A549 (cell line): ENCODE data around the gene GPD1L. TPM values are rescaled to one million over a fixed set of nuclear protein-coding genes. Genes with fewer than 3 reads are reported as not detected.
A peak's percentile ranks its signal among the peaks of the same experiment; 100 is the strongest.
"Not testable (repeated sequence)": the region's sequence is repeated elsewhere in the genome, so short reads cannot be mapped to it uniquely, and the experiment has no call there.

ENCODE experiments used
- ATAC-seq, 2 experiments: fragments of 200-7000 bp in 1 of 2; fragments of >200 bp in 1 of 2; cut with Nextera tagmentation in 1 of 2; cut with Tn5 transposase in 1 of 2; 3 replicates each; pipeline versions ENCODE4 v1.8.0 to v1.9.1; 2018 to 2020; ENCODE audit warnings: mild to moderate bottlenecking in 1 of 2, moderate library complexity in 1 of 2
- CTCF ChIA-PET: fragments of 300-600 bp; sonication (Branson Sonifier 250); formaldehyde crosslinking; extraction: SDS; loops from one replicate; lab custom pipeline; 2021; ENCODE audit warnings: antibody characterized with exemption, inconsistent platforms; lab: Yijun Ruan, JAX
- POLR2A ChIA-PET: fragments of 350-600 bp; formaldehyde crosslinking; extraction: SDS; loops from one replicate; lab custom pipeline; 2021; ENCODE audit warnings: antibody characterized with exemption, inconsistent platforms; lab: Yijun Ruan, JAX
- DNase-seq, 2 experiments: peaks; one replicate each; pipeline versions ENCODE4 v3.0.0 to v3.0.0-alpha.2; 2011 to 2016; ENCODE audit warnings: low read depth in 1 of 2, low spot score in 1 of 2
- FAIRE-seq: peaks from 2 replicates; lab custom pipeline; 2011; peaks lifted over from hg19 to GRCh38; lab: Jason Lieb, UNC
- H3K27ac ChIP-seq, 2 experiments: fragments of >200 bp; sonication (Bioruptor Twin); formaldehyde crosslinking; 3 replicates each; pipeline ENCODE4 v1.5.1; 2016 to 2017
- H3K4me1 ChIP-seq: fragments of >200 bp; sonication (Bioruptor Twin); formaldehyde crosslinking; 3 replicates; pipeline ENCODE4 v1.6.1; 2016
- H3K4me2 ChIP-seq: fragments of >200 bp; sonication (Bioruptor Twin); formaldehyde crosslinking; 3 replicates; pipeline ENCODE4 v1.6.1; 2016
- H3K4me3 ChIP-seq: fragments of >200 bp; sonication (Bioruptor Twin); formaldehyde crosslinking; 3 replicates; pipeline ENCODE4 v1.5.1; 2016
- H3K9me3 ChIP-seq: fragments of >200 bp; sonication (Bioruptor Twin); formaldehyde crosslinking; 3 replicates; pipeline ENCODE4 v1.6.1; 2016
- BCL3 ChIP-seq: fragments of >200 bp; sonication (Bioruptor Twin); formaldehyde crosslinking; IDR thresholded peaks from 3 replicates; pipeline ENCODE4 v1.6.1; 2016
- CBX8 ChIP-seq: fragments of 200-600 bp; sonication (generic); IDR thresholded peaks from 2 replicates; pipeline ENCODE4 v1.6.1; 2016
- CTCF ChIP-seq: fragments of >200 bp; sonication (Bioruptor Twin); formaldehyde crosslinking; IDR thresholded peaks from 3 replicates; pipeline ENCODE4 v1.5.1; 2016
- E2F6 ChIP-seq: IDR thresholded peaks from 2 replicates; pipeline ENCODE4 v1.6.1; 2012; ENCODE audit warnings: low read depth, borderline replicate concordance
- ESRRA ChIP-seq: fragments of 150-350 bp; IDR thresholded peaks from 2 replicates; pipeline ENCODE4 v1.6.1; 2014; ENCODE audit warnings: mild to moderate bottlenecking, low read length, borderline replicate concordance
- HOXB13 ChIP-seq: fragments of 250-450 bp; sonication (Bioruptor Pico); IDR thresholded peaks from 2 replicates; pipeline ENCODE4 v1.5.0; 2020; ENCODE audit warnings: low read depth, mild to moderate bottlenecking, moderate library complexity
- KDM5A ChIP-seq: fragments of 200-600 bp; sonication (generic); IDR thresholded peaks from 2 replicates; pipeline ENCODE4 v1.6.1; 2016; ENCODE audit warnings: antibody characterized with exemption, mild to moderate bottlenecking
- MAX ChIP-seq: IDR thresholded peaks from 2 replicates; pipeline ENCODE4 v1.6.1; 2012
- MYC ChIP-seq: IDR thresholded peaks from 2 replicates; pipeline ENCODE4 v1.6.1; 2012; ENCODE audit warnings: mild to moderate bottlenecking, inconsistent platforms, low read length, improper control_type of control experiment, borderline replicate concordance
- NFE2L2 ChIP-seq: fragments of 150-350 bp; conservative IDR thresholded peaks from 2 replicates; pipeline ENCODE4 v1.6.1; 2014; ENCODE audit warnings: low read length
- RFX5 ChIP-seq: fragments of 450-650 bp; IDR thresholded peaks from 2 replicates; pipeline ENCODE4 v1.7.1; 2014; ENCODE audit warnings: antibody characterized with exemption, mild to moderate bottlenecking, moderate library complexity
- RNF2 ChIP-seq: fragments of 200-600 bp; sonication (generic); IDR thresholded peaks from 2 replicates; pipeline ENCODE4 v1.6.1; 2016; ENCODE audit warnings: low read depth, mild to moderate bottlenecking, antibody characterized with exemption, moderate library complexity, borderline replicate concordance
- TFCP2L1 ChIP-seq: fragments of 250-450 bp; sonication (Bioruptor Pico); IDR thresholded peaks from 2 replicates; pipeline ENCODE4 v1.5.0; 2021; ENCODE audit warnings: mild to moderate bottlenecking
- ZFP36 ChIP-seq: fragments of 450-650 bp; IDR thresholded peaks from 2 replicates; pipeline ENCODE4 v1.6.1; 2014; ENCODE audit warnings: borderline replicate concordance; ENCODE audit not compliant: partially characterized antibody
- ZNF302 ChIP-seq: fragments of 250-450 bp; sonication (Bioruptor Pico); IDR thresholded peaks from 2 replicates; pipeline ENCODE4 v1.9.0; 2021; ENCODE audit warnings: inconsistent platforms, mild to moderate bottlenecking, moderate library complexity
- WGBS: methylation state at CpG from one replicate; pipeline ENCODE4 v1.1.6; 2017; ENCODE audit errors: missing lambda C conversion rate; 5-methylcytosine and 5-hydroxymethylcytosine counted together
- polyA plus RNA-seq, 4 experiments: library from polyadenylated mRNA; depleted of rRNA in 3 of 4; stranded (reverse); fragments of >200 nt; fragmentation: RNase III in 1 of 4; extraction: RNeasy Plus Mini Kit Qiagen cat#74134 plus additional on column Dnase treatment in 1 of 4; gene quantifications; 2 replicates in 3 of 4; 3 replicates in 1 of 4; pipeline ENCODE4 v1.2.3, GENCODE V29; 2011 to 2017

The GPD1L gene
- polyA plus RNA-seq, 2 of the 4 experiments (the other 2 are of a cell fraction): 13.6 to 31.0 TPM

- no peaks in the 10 kb centered on the region for H3K9me3 ChIP-seq
- FAIRE-seq: no peak
- H3K4me1 ChIP-seq: peaks cover 53% of the 10 kb centered on the region
- ChIA-PET POLR2A (interaction anchor here (1.2 to 2.4 kb wide), 2 partner anchors 62 to 574 kb away, joined by 7 to 13 read pairs; partner anchors contain the start of gene STT3B), CTCF (interaction anchor here (1.2 to 4.7 kb wide), 2 partner anchors 62 to 88 kb away, joined by 3 to 19 read pairs; no protein-coding TSS in a partner anchor)
- H3K4me2 ChIP-seq: peak overlapping the region; percentile 88
- H3K27ac ChIP-seq: peak overlapping the region; percentile 88 to 91
- peak; percentile 16 to 24; a peak in 4 of 6 replicates for ATAC-seq
- 11% methylated on average over 18 of the region's 36 CpGs for WGBS
- TF ChIP-seq MAX (0 out of 2 replicates have a peak, but pooled peaks have one; percentile 47), CBX8 (no peak), RFX5 (no peak), E2F6 (peak; percentile 30; the same call in 1 of the 2 replicates), HOXB13 (CRISPR knock-in tag) (no peak), TFCP2L1 (CRISPR knock-in tag) (no peak), ZNF302 (CRISPR knock-in tag) (no peak), ZFP36 (no peak)
- H3K4me3 ChIP-seq: peak overlapping the region; percentile 95
- DNase-seq: peak in 1 of 2 experiments; percentile 42
Observed at GRCh38 chr3:32106929-32107362, 526 bp downstream of the GPD1L start.

- H3K4me3 ChIP-seq, POLR2A ChIA-PET, H3K9me3 ChIP-seq, H3K4me2 ChIP-seq, H3K27ac ChIP-seq, DNase-seq, ATAC-seq, FAIRE-seq: not testable (repeated sequence)
- WGBS: 90% methylated on average over 9 of the region's 9 CpGs
- peaks cover 53% of the 10 kb centered on the region for H3K4me1 ChIP-seq
- CTCF ChIA-PET: interaction anchor here (1.8 to 4.7 kb wide), 2 partner anchors 36 to 89 kb away, joined by 9 to 19 read pairs; no protein-coding TSS in a partner anchor
Observed at GRCh38 chr3:32108224-32108623, 1.8 kb downstream of the GPD1L start.

- Histone ChIP-seq H3K4me1 (peaks cover 44% of the 10 kb centered on the region), H3K9me3 (no peaks in the 10 kb centered on the region), H3K4me3 (no peak overlapping the region), H3K27ac (0 out of 6 replicates have a peak overlapping the region, but pooled peaks of 1 of the 2 experiments have one; percentile 6), H3K4me2 (0 out of 3 replicates have a peak overlapping the region, but pooled peaks have one; percentile 15)
- ATAC-seq (no peak), DNase-seq (no peak), FAIRE-seq (no peak)
- CTCF ChIA-PET: interaction anchor here (0.7 to 4.7 kb wide), 3 partner anchors 35 to 177 kb away, joined by 3 to 19 read pairs (median 9); no protein-coding TSS in a partner anchor
- 50% methylated on average over 2 of the region's 2 CpGs for WGBS
- no peak for TF ChIP-seq CBX8
- no peak for TF ChIP-seq RNF2
- no peak for TF ChIP-seq HOXB13 (CRISPR knock-in tag)
- TF ChIP-seq ESRRA: no peak
- no peak for TF ChIP-seq KDM5A
- TF ChIP-seq BCL3: no peak
- TF ChIP-seq E2F6: no peak
- no peak for TF ChIP-seq CTCF
- TF ChIP-seq NFE2L2: no peak
- TF ChIP-seq MYC: no peak
- POLR2A ChIA-PET: no interaction called here
Observed at GRCh38 chr3:32109256-32109655, 2.8 kb downstream of the GPD1L start.
